AG09319 (cell line): ENCODE results near the gene HOXB3.

Source experiments
- DNase-seq: peaks from one replicate; pipeline ENCODE4 v3.0.0-alpha.2; 2010; ENCODE audit warnings: low read depth; ENCODE audit errors: extremely low read depth
- TF ChIP-seq, protein P1 (sequence below): IDR thresholded peaks from 2 replicates; pipeline ENCODE4 v1.5.1; 2011; ENCODE audit warnings: low read depth, mild to moderate bottlenecking, inconsistent platforms, low read length, moderate library complexity

The HOXB3 gene

DNA sequence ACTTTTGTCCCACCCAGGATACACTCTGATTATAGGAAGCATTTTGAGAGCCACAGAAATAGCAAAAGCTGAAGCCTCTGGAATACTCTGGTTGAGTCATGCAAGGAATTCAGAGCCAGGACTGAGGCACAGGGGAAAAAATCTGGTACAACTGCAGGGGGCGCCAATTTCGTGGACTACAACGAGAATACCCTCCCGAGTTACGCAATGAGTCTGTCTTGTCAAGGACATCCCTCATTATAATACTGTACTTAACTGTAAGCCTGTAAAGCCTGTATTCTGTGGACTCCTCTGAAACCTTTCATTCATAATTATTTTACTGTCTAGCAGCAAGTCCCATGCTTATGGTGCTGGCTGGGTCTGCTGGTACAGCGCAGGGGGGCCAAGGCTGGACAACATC lies 67.0 kb downstream of the HOXB3 start:
- TF ChIP-seq, protein P1, sequence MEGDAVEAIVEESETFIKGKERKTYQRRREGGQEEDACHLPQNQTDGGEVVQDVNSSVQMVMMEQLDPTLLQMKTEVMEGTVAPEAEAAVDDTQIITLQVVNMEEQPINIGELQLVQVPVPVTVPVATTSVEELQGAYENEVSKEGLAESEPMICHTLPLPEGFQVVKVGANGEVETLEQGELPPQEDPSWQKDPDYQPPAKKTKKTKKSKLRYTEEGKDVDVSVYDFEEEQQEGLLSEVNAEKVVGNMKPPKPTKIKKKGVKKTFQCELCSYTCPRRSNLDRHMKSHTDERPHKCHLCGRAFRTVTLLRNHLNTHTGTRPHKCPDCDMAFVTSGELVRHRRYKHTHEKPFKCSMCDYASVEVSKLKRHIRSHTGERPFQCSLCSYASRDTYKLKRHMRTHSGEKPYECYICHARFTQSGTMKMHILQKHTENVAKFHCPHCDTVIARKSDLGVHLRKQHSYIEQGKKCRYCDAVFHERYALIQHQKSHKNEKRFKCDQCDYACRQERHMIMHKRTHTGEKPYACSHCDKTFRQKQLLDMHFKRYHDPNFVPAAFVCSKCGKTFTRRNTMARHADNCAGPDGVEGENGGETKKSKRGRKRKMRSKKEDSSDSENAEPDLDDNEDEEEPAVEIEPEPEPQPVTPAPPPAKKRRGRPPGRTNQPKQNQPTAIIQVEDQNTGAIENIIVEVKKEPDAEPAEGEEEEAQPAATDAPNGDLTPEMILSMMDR = no peak; the same call in 1 of the 2 replicates
- no peak for DNase-seq

DNA sequence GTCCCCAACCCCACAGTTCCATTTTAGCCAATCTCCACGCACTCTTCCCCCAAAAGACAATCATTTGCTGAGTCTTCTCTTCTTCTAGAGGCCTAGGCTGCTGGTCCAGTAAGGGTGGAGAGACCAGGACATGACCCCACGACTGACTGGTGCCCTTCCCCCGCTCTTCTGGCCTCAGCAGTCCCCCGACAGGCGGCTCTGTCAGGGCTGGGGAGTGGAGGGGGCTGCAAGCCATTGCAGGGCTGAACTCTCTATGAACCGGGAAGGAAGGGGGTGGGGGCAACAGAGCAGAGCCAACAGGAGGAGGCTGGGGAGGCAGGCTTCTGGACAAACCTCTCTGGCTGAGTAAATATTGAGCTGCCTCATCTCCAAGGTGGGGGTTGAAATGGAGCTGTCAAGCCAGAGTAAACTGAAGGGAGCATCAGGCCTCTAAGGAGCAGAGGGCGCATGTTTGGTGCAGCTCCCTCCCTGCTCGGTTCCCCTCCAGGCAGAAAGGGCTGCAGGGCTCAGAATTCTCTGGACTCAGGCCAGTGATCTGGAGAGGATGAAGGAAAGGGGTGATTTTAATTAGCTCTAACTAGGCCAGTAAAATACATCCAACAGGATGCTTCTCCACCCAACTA lies 67.9 kb downstream of the HOXB3 start:
- DNase-seq = no peak
- TF ChIP-seq, protein P1 = no peak

DNA sequence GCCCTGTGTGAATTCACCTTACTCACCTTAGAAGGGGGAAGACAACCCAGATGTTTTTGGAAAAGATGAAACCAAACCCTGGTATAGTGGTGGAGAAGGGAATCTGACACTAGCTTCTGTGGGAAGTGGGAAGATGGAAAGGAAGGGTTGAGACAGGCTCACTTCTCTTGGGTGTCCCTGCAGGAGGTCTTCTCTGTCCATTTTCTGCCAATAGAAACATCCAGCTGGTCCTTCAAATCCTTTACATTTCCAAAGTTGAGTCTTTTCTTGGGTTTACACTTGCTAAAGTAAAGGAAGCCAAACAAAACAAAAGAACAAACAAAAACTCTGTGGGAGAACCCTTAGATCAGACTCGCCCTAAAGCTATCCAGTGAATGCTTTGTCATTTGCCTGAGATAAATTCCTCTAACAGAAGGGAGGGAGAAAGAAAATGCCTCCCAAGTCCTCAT lies 69.4 kb downstream of the HOXB3 start:
- no peak for DNase-seq
- TF ChIP-seq, protein P1 = no peak

GRCh38 chr17:48519427-48519826 lies 70.6 kb downstream of the HOXB3 start:
- TF ChIP-seq, protein P1 = no peak
- DNase-seq = no peak

DNA sequence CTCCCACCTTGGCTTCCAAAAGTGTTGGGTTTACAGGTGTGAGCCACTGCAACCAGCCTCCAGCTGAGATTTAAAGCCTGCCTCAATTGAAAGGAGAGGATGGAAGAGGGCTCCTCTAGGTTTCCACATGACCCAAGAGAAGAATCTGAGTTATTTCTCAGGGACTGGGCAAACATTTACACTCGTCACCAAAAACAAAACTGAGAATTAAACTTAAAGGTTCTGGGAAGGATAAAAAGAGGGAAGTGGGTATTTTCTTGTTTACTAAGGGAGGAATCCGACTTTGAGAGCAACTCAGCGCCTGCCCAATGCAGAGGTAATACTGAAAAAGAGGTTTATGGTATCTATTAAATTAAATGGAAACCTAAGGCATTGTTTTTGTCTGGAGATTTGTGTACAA lies 72.6 kb downstream of the HOXB3 start:
- TF ChIP-seq, protein P1 = no peak
- DNase-seq = no peak

DNA sequence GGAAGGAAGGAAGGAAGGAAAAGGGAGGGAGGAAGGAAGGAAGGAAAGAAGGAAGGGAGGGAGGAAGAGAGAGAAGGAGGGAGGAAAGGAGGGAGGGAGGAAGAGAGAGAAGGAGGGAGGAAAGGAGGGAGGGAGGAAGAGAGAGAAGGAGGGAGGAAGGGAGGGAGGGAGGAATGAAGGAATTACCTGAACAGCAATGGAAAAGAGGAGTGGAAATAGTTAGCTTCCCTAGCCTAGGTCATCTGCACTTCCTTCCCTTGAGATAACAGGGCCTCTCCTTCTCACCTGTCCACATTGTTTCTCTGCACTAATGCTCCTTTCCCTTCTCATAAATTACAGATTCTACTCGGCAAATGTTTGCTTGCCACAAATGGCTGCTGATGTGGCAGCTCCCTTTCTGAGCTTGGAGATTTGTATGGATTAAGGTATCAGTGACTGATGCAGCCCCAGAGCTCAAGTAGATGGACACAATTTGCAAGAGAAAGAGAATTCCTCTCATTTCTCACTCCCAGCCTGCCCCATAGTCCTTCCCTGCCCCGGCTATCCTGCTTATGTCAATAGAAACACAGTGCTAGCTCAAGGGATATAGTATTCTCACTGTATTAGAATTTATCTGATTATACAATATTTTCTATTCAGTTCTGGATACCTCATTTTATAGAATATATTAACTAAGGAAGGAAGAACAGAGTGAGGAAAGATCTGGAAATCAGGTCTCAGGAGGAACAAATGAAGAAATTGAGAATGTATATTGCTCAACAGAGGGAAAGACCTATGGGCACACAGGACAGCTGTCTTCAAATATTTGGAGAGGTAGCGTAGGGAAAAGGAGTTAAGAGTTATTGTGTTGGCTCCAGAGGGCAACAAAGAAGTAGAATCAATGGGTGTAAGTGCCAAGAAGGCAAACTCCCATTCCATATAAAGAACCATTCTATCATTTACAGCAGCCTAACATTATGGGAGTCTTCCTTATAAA lies 73.8 kb downstream of the HOXB3 start:
- DNase-seq = no peak
- TF ChIP-seq, protein P1 = no peak

GRCh38 chr17:48514477-48514876 lies 75.6 kb downstream of the HOXB3 start:
- TF ChIP-seq, protein P1 = no peak
- no peak for DNase-seq
